K562 (cell line): ENCODE data around the gene RASSF3. TPM values are rescaled to one million over a fixed set of nuclear protein-coding genes. Genes with fewer than 3 reads are reported as not detected.

Source experiments
- ADNP ChIP-seq: fragments of 200-800 bp; sonication (Bioruptor generic); IDR thresholded peaks from 2 replicates; pipeline ENCODE4 v1.6.1; 2016; ENCODE audit warnings: missing genetic modification characterization, missing compliant biosample characterization
- EZH2 ChIP-seq: IDR thresholded peaks from 2 replicates; pipeline ENCODE4 v1.6.1; 2012; ENCODE audit warnings: low read depth, mild to moderate bottlenecking, inconsistent platforms, low read length, borderline replicate concordance
- ZFP36 ChIP-seq: fragments of 150-350 bp; IDR thresholded peaks from 2 replicates; pipeline ENCODE4 v1.6.1; 2018; ENCODE audit warnings: low read length, low read depth; ENCODE audit not compliant: partially characterized antibody
- ZNF263 ChIP-seq: sonication (generic); formaldehyde crosslinking; IDR thresholded peaks from 2 replicates; pipeline ENCODE4 v1.8.0; 2022; ENCODE audit warnings: mild to moderate bottlenecking, missing genetic modification reagents, borderline replicate concordance
- polyA plus RNA-seq, 8 experiments: library from polyadenylated mRNA; depleted of rRNA in 4 of 8; stranded (reverse) in 5 of 8; unstranded in 3 of 8; fragments of >200 nt; fragmentation: Nextera tagmentation in 2 of 8; fragmentation: Illumina TruSeq in 1 of 8; extraction: Ambion mirVana in 2 of 8; extraction: Trizol in 1 of 8; gene quantifications; 2 replicates each; pipeline versions ENCODE4 v1.2.1 to v1.2.3, GENCODE V29; 2011 to 2014; ENCODE audit warnings: inconsistent platforms in 1 of 8, missing spikeins in 1 of 8
- total RNA-seq, 7 experiments: library from RNA; depleted of rRNA in 6 of 7; stranded (reverse); fragments of >200 nt in 6 of 7; fragmentation: Illumina TruSeq in 2 of 7; extraction: Trizol in 2 of 7; gene quantifications; 2 replicates each; pipeline versions ENCODE4 v1.2.1 to v1.2.3, GENCODE V29; 2011 to 2021; ENCODE audit warnings: low replicate concordance in 1 of 7
- TF ChIP-seq, protein P1 (sequence below), 2 experiments: fragments of 450-650 bp in 1 of 2; sonication (generic) in 1 of 2; formaldehyde crosslinking in 1 of 2; IDR thresholded peaks; 2 replicates each; pipeline versions ENCODE4 v1.7.1 to v1.9.0; 2016 to 2022; ENCODE audit warnings: inconsistent platforms in 1 of 2, mild to moderate bottlenecking in 1 of 2, missing genetic modification reagents in 1 of 2
- TF ChIP-seq, protein P2 (sequence below): fragments of 450-650 bp; IDR thresholded peaks from 2 replicates; pipeline ENCODE4 v1.6.1; 2018; ENCODE audit not compliant: partially characterized antibody
- TF ChIP-seq, protein P3 (sequence below): sonication (generic); formaldehyde crosslinking; IDR thresholded peaks from 2 replicates; pipeline ENCODE4 v1.8.0; 2022; ENCODE audit warnings: missing genetic modification reagents, mild to moderate bottlenecking, borderline replicate concordance
- TF ChIP-seq, protein P4 (sequence below): fragments of 250-450 bp; sonication (Bioruptor Pico); IDR thresholded peaks from 2 replicates; pipeline ENCODE4 v1.8.0; 2022; ENCODE audit warnings: moderate library complexity, mild to moderate bottlenecking, inconsistent platforms

RASSF3 gene
- total and polyA plus RNA-seq, 9 of the 15 experiments (the other 6 are each of a cell fraction or from before 2014, with no cell fraction given): 3.7 to 39.2 (median 20.2) TPM

DNA sequence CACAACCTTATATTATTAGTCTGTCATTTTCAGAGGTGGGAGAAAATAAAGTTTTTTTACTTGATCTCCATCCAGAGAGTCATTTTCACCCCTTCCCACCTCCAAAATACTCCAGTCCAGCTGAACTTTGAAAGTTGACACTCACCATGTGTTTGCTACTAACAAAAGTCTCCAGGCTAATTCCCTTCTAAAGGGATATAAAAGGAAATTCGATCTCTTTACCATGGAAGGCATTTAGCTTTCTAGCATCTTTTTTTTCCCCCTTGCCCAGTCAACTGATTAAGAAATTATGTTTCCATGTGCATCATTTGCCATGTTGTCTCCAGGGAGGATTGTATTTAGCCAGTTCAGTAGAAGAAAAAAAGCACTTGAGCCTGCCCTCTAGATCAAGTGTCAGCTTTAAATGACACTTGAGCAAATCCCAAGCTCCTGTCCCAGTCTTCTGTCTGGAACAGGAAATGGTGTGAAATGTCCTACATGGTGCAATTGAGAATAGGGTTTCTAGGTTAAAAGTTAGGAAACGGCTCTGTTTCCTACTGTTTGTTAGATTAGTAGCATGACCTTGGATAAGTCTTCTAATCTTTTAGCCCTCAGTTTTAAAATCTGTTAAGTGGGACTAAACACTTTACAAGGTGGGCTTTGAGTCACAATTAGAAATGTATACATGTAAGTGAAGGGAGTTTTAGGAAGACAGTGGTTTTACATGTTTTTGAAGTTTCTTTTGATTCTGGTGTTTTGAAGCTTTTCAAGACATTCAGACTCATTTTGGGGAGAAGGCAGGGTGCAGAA lies 81.7 kb downstream of the RASSF3 start (continued):
- TF ChIP-seq, protein P1, sequence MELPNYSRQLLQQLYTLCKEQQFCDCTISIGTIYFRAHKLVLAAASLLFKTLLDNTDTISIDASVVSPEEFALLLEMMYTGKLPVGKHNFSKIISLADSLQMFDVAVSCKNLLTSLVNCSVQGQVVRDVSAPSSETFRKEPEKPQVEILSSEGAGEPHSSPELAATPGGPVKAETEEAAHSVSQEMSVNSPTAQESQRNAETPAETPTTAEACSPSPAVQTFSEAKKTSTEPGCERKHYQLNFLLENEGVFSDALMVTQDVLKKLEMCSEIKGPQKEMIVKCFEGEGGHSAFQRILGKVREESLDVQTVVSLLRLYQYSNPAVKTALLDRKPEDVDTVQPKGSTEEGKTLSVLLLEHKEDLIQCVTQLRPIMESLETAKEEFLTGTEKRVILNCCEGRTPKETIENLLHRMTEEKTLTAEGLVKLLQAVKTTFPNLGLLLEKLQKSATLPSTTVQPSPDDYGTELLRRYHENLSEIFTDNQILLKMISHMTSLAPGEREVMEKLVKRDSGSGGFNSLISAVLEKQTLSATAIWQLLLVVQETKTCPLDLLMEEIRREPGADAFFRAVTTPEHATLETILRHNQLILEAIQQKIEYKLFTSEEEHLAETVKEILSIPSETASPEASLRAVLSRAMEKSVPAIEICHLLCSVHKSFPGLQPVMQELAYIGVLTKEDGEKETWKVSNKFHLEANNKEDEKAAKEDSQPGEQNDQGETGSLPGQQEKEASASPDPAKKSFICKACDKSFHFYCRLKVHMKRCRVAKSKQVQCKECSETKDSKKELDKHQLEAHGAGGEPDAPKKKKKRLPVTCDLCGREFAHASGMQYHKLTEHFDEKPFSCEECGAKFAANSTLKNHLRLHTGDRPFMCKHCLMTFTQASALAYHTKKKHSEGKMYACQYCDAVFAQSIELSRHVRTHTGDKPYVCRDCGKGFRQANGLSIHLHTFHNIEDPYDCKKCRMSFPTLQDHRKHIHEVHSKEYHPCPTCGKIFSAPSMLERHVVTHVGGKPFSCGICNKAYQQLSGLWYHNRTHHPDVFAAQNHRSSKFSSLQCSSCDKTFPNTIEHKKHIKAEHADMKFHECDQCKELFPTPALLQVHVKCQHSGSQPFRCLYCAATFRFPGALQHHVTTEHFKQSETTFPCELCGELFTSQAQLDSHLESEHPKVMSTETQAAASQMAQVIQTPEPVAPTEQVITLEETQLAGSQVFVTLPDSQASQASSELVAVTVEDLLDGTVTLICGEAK (IDR thresholded peaks at IDR 0.05): peak; percentile 74
- TF ChIP-seq, protein P1 (CRISPR knock-in tag; IDR thresholded peaks at IDR 0.05): no peak; the same call in 1 of the 2 replicates
- TF ChIP-seq ADNP (tag) (0 out of 2 replicates have a peak, but pooled peaks have one; percentile 53), ZFP36 (no peak), EZH2 (no peak), ZNF263 (CRISPR knock-in tag) (no peak)
- TF ChIP-seq, protein P2, sequence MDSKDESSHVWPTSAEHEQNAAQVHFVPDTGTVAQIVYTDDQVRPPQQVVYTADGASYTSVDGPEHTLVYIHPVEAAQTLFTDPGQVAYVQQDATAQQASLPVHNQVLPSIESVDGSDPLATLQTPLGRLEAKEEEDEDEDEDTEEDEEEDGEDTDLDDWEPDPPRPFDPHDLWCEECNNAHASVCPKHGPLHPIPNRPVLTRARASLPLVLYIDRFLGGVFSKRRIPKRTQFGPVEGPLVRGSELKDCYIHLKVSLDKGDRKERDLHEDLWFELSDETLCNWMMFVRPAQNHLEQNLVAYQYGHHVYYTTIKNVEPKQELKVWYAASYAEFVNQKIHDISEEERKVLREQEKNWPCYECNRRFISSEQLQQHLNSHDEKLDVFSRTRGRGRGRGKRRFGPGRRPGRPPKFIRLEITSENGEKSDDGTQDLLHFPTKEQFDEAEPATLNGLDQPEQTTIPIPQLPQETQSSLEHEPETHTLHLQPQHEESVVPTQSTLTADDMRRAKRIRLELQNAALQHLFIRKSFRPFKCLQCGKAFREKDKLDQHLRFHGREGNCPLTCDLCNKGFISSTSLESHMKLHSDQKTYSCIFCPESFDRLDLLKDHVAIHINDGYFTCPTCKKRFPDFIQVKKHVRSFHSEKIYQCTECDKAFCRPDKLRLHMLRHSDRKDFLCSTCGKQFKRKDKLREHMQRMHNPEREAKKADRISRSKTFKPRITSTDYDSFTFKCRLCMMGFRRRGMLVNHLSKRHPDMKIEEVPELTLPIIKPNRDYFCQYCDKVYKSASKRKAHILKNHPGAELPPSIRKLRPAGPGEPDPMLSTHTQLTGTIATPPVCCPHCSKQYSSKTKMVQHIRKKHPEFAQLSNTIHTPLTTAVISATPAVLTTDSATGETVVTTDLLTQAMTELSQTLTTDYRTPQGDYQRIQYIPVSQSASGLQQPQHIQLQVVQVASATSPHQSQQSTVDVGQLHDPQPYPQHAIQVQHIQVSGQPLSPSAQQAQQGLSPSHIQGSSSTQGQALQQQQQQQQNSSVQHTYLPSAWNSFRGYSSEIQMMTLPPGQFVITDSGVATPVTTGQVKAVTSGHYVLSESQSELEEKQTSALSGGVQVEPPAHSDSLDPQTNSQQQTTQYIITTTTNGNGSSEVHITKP: peak; percentile 57
- TF ChIP-seq, protein P3, sequence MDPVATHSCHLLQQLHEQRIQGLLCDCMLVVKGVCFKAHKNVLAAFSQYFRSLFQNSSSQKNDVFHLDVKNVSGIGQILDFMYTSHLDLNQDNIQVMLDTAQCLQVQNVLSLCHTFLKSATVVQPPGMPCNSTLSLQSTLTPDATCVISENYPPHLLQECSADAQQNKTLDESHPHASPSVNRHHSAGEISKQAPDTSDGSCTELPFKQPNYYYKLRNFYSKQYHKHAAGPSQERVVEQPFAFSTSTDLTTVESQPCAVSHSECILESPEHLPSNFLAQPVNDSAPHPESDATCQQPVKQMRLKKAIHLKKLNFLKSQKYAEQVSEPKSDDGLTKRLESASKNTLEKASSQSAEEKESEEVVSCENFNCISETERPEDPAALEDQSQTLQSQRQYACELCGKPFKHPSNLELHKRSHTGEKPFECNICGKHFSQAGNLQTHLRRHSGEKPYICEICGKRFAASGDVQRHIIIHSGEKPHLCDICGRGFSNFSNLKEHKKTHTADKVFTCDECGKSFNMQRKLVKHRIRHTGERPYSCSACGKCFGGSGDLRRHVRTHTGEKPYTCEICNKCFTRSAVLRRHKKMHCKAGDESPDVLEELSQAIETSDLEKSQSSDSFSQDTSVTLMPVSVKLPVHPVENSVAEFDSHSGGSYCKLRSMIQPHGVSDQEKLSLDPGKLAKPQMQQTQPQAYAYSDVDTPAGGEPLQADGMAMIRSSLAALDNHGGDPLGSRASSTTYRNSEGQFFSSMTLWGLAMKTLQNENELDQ (CRISPR knock-in tag): no peak
- TF ChIP-seq, protein P4, sequence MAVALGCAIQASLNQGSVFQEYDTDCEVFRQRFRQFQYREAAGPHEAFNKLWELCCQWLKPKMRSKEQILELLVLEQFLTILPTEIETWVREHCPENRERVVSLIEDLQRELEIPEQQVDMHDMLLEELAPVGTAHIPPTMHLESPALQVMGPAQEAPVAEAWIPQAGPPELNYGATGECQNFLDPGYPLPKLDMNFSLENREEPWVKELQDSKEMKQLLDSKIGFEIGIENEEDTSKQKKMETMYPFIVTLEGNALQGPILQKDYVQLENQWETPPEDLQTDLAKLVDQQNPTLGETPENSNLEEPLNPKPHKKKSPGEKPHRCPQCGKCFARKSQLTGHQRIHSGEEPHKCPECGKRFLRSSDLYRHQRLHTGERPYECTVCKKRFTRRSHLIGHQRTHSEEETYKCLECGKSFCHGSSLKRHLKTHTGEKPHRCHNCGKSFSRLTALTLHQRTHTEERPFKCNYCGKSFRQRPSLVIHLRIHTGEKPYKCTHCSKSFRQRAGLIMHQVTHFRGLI (CRISPR knock-in tag): no peak
